Measurements from ENCODE around the gene GBF1.

Gene GBF1

GRCh38 chr10:102408728-102409603 is 163.6 kb downstream of the GBF1 start:
- DNase-seq (ENCODE audit: low read depth): peak; percentile 76

- no peak for DNase-seq (ENCODE audit: low read depth)
Observed at GRCh38 chr10:102409604-102410428, 164.5 kb downstream of the GBF1 start.

- DNase-seq (ENCODE audit: low read depth): peak; percentile 53
Observed at GRCh38 chr10:102410429-102411073, 165.2 kb downstream of the GBF1 start.

GRCh38 chr10:102411341-102412255 is 166.3 kb downstream of the GBF1 start:
- DNase-seq (ENCODE audit: low read depth): no peak

GRCh38 chr10:102412293-102412692 is 167.0 kb downstream of the GBF1 start:
- no peak for DNase-seq (ENCODE audit: low read depth)

GRCh38 chr10:102413053-102413705 is 167.8 kb downstream of the GBF1 start:
- no peak for DNase-seq (ENCODE audit: low read depth)

GRCh38 chr10:102413806-102414561 is 168.7 kb downstream of the GBF1 start:
- no peak for DNase-seq (ENCODE audit: low read depth)

GRCh38 chr10:102414749-102415148 is 169.4 kb downstream of the GBF1 start:
- no peak for DNase-seq (ENCODE audit: low read depth)

GRCh38 chr10:102416283-102416682 is 171.0 kb downstream of the GBF1 start:
- DNase-seq (ENCODE audit: low read depth): no peak

- no peak for DNase-seq (ENCODE audit: low read depth)
Observed at GRCh38 chr10:102416695-102417094, 171.4 kb downstream of the GBF1 start.

- no peak for DNase-seq (ENCODE audit: low read depth)
Observed at GRCh38 chr10:102418622-102419268, 173.4 kb downstream of the GBF1 start, which contains the start of gene PSD. Gene PSD (minus strand): TSS chr10:102418785. CDS start chr10:102417038, 1,747 bp downstream.

- DNase-seq (ENCODE audit: low read depth): peak; percentile 52
Observed at GRCh38 chr10:102419269-102420180, 174.2 kb downstream of the GBF1 start.

- DNase-seq (ENCODE audit: low read depth): no peak
Observed at GRCh38 chr10:102420181-102420713, 174.9 kb downstream of the GBF1 start.

- DNase-seq (ENCODE audit: low read depth): peak; percentile 88
Observed at GRCh38 chr10:102420714-102421506, 175.6 kb downstream of the GBF1 start, which contains the start of gene FBXL15. Gene FBXL15 (plus strand): TSS chr10:102420836. CDS start chr10:102421130, 294 bp downstream.

GRCh38 chr10:102421507-102421756 is 176.1 kb downstream of the GBF1 start:
- DNase-seq (ENCODE audit: low read depth): no peak

- DNase-seq (ENCODE audit: low read depth): no peak
Observed at GRCh38 chr10:102421757-102422512, 176.6 kb downstream of the GBF1 start.
